GM12875 (cell line): Measurements from ENCODE around the gene SPC25.

Experiments
- H3K4me3 ChIP-seq: one replicate; pipeline ENCODE4 v1.5.1; 2011; ENCODE audit warnings: low read depth, low read length, control low read depth
- TF ChIP-seq, protein P1 (sequence below): IDR thresholded peaks from 2 replicates; pipeline ENCODE4 v1.5.1; 2011; ENCODE audit warnings: low read depth, mild to moderate bottlenecking, control low read depth, inconsistent platforms, low read length, moderate library complexity, borderline replicate concordance; ENCODE audit not compliant: insufficient read depth

The SPC25 gene

DNA sequence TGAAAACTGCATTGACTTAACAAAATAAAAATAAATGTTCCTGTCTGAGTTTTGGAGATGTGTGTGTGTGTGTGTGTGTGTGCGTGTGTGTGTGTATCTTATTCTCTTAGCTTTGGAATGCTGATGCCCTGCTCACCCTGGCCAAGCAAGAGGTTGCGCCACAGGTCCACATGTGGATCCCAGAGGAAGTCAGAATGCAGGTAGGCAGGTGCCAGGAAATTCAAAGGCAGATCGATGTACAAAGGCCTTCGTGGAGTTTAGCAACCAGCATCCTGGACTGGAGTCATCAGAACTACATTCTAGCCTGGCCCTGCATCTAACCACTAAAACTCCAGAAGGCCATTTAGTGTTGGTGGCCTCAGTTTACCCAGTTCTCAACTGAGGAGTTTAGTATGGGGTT lies 23.3 kb upstream of the SPC25 start:
- TF ChIP-seq, protein P1, sequence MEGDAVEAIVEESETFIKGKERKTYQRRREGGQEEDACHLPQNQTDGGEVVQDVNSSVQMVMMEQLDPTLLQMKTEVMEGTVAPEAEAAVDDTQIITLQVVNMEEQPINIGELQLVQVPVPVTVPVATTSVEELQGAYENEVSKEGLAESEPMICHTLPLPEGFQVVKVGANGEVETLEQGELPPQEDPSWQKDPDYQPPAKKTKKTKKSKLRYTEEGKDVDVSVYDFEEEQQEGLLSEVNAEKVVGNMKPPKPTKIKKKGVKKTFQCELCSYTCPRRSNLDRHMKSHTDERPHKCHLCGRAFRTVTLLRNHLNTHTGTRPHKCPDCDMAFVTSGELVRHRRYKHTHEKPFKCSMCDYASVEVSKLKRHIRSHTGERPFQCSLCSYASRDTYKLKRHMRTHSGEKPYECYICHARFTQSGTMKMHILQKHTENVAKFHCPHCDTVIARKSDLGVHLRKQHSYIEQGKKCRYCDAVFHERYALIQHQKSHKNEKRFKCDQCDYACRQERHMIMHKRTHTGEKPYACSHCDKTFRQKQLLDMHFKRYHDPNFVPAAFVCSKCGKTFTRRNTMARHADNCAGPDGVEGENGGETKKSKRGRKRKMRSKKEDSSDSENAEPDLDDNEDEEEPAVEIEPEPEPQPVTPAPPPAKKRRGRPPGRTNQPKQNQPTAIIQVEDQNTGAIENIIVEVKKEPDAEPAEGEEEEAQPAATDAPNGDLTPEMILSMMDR = no peak

DNA sequence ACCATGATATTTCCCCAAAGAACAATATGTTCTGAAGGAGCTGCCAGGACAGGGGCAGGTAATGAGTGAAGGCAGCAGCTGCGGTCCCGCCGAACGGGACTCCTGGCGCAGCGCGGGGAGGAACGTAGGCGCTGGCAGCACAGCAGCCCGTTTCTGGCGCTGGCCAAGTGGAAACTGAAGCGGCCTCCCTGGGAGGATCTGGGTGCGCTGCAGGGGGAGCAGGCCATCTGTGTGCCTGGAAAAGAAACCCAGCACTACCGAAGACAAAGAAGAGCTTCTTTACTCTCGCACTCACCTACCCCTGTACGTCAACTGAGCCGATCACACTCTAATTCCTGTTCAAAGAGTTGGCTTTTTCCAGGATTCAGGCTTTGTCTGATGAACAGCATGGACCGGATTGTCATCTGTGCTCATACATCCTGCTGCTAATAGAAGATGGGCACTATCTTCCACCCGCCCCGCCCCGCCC lies 22.7 kb upstream of the SPC25 start:
- no peak overlapping the region for H3K4me3 ChIP-seq
- TF ChIP-seq, protein P1 = no peak

More for the DNA sequence above, 23.3 kb upstream of the SPC25 start:
- no peak overlapping the region for H3K4me3 ChIP-seq

GRCh38 chr2:168912466-168912865 lies 22.2 kb upstream of the SPC25 start:
- H3K4me3 ChIP-seq = no peak overlapping the region
- TF ChIP-seq, protein P1 = no peak

DNA sequence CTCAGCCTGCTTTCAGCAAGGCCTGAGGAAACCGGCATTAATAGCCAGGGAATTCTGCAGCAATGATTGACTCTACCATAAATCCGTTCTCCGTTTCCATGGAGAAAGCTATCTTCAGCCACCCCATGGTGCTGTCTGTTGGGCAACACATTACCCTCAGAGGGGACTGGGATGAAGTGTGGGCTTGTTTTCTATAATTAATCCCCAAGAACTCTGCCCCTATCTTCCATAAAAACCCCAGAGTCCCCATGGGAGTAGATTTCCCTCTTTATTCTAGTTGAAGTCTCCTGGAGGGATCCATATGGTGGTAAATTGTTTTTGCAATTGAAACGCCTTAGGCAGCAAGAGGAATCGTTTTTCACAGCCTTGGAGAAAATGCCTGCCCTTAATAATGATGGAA lies 20.1 kb upstream of the SPC25 start:
- TF ChIP-seq, protein P1 = no peak
- no peak overlapping the region for H3K4me3 ChIP-seq

DNA sequence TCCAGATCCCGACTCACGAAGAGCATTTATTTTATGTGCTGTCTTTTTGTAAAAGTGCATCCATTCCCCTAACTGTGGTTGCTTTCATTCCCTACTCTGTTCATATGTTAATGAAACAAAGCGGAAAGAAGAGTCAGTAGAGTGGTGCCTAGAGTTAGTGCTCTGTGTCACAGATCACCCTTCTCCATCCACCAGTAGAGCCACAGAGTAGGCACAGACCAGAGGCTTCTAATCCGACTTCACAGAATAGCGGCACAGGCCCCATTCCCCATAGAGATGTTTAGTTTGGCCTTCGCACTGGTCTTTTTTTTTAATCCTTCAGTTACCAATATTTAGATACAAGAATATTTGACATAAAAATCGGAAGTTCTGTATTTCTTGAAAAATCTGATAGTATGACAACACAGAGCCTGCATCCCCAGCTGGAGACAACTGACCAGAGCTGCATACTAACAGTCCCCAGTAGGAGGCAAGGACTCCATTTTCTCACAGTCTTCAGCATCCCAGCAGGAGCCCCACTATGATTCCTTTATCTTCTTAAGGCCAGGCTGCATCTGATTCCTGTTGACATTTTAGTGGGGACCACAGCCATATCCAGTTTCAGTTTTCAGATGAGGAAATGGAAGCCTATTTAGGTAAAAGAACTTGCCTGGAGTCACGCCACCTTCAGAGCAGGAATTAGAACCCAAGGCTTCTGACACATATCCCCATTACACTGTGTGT lies 17.9 kb upstream of the SPC25 start:
- no peak overlapping the region for H3K4me3 ChIP-seq
- TF ChIP-seq, protein P1 = no peak

- TF ChIP-seq, protein P1 = no peak
- no peak overlapping the region for H3K4me3 ChIP-seq
These were observed 14.1 kb upstream of the SPC25 start for GRCh38 chr2:168904358-168904757.

DNA sequence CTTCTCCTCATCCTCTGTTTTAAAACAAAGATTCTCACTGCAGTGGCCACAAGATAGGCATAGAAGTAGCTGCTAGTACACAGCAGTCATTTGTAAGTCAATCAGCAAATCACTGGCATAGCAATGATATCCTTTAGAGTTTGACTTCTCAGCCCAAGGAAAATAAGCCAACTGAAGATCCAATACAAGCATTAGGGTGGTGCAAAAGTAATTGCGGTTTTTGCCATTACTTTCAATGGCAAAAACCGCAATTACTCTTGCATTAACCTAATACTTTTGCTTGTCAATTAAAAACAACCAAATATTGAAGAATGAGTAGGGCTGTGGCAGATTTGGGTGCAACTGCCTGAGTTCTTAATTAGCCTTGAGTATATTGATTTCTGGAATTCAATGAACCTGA lies 13.7 kb upstream of the SPC25 start:
- no peak overlapping the region for H3K4me3 ChIP-seq
- TF ChIP-seq, protein P1 = no peak
